ENCODE measurements around the gene SIPA1L3.
"Not testable (repeated sequence)": the region's sequence is repeated elsewhere in the genome, so short reads cannot be mapped to it uniquely, and the experiment has no call there.

Gene SIPA1L3, protein sequence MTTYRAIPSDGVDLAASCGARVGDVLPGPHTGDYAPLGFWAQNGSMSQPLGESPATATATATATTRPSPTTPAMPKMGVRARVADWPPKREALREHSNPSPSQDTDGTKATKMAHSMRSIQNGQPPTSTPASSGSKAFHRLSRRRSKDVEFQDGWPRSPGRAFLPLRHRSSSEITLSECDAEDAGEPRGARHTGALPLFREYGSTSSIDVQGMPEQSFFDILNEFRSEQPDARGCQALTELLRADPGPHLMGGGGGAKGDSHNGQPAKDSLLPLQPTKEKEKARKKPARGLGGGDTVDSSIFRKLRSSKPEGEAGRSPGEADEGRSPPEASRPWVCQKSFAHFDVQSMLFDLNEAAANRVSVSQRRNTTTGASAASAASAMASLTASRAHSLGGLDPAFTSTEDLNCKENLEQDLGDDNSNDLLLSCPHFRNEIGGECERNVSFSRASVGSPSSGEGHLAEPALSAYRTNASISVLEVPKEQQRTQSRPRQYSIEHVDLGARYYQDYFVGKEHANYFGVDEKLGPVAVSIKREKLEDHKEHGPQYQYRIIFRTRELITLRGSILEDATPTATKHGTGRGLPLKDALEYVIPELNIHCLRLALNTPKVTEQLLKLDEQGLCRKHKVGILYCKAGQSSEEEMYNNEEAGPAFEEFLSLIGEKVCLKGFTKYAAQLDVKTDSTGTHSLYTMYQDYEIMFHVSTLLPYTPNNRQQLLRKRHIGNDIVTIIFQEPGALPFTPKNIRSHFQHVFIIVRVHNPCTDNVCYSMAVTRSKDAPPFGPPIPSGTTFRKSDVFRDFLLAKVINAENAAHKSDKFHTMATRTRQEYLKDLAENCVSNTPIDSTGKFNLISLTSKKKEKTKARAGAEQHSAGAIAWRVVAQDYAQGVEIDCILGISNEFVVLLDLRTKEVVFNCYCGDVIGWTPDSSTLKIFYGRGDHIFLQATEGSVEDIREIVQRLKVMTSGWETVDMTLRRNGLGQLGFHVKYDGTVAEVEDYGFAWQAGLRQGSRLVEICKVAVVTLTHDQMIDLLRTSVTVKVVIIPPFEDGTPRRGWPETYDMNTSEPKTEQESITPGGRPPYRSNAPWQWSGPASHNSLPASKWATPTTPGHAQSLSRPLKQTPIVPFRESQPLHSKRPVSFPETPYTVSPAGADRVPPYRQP (N-terminal part only)

DNA sequence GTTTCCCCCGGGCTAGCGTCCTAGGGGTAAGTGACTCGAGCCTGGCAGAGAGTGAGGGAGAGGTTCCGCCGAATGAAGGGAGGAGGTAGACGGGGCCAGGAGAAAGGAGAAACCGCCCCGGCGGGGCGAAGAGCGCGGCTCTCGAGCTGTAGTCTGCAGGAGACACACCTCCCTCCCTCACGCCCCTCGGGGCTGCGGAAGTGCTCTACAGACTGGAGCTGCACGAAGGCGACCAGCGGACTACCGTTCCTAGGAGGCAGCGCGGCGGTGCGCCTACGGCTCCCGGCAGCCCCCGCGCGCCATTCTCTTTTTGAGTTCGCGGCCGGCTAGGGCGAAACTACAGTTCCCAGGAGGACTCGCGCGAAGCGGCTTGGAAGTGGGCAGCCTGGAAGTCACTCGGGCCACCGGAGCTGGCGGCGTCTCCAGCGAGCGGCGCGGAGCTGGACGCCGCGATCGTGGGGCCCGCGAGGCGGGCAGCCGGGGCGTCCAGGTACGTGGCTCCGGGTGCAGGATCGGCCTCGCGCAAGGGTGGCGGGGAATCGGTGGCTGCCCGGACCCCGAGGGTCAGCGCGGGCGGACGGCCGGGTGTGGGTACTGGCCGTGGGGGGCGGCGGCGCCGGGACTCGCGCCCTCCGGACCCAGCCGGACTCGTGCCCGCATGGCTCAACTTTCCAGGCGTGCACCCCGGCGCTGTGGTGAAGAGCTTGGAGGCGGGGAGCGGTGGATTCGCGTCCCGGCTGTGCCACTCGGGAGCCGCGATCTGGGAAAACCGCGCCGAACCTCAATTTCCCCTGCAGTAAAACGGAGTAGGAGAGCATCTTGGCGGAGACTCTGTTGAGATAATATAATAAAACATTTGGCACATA, at the start of gene SIPA1L3:
SIPA1L3 (plus strand) TSS at position 340 of the 866 bp plus-strand sequence. CDS start 174,358 bp downstream, outside the sequence.
- peak; percentile 98 for DNase-seq

DNA sequence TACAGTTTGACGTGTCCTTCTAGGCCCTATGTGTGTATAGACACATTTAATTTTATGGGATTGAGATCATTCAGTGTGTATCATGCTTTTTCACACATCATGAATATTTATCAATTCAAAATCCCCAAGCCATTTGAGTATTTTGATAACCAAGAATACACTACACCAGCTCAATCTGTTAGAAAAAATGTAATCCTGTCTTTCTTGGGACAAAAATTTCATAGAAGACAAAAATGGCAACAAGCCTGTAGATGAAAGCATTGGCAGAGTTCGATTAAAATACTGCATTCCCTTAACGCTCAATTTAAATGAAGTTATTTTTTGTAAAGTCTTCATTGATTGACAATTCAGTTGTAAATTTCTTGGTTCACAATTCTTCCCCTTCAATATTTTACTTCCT, 42.5 kb upstream of the SIPA1L3 start:
- no peak for DNase-seq

GRCh38 chr19:37865930-37866329, 41.1 kb upstream of the SIPA1L3 start:
- DNase-seq: not testable (repeated sequence)

GRCh38 chr19:37867831-37868230, 39.2 kb upstream of the SIPA1L3 start:
- DNase-seq: no peak

DNA sequence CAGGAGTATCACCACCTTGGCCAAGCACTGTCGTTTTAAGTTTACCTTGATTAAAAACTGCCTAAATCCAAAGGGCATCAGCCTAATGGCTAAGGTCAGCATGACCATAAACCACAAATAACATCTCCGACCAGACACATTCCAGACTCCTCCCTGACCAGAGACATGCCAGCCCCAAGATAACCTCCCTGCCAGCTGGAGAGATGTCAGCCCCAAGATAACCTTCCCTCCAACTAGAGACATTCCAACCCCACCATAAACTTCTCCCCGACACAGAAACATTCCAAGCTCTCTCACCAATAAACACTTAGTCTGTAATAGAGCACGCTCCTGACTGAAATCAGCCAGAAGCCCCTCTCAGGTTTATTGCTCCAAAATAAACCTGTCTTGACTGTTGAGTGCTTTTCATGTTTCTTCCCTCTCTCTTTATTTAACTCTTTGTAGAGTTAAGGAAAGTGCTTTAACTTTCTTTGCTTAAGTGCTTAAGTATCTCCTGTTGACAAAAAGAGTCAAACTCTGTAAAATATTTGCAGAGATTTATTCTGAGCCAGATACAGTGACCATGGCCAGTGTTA, 37.2 kb upstream of the SIPA1L3 start:
- DNase-seq: no peak

DNA sequence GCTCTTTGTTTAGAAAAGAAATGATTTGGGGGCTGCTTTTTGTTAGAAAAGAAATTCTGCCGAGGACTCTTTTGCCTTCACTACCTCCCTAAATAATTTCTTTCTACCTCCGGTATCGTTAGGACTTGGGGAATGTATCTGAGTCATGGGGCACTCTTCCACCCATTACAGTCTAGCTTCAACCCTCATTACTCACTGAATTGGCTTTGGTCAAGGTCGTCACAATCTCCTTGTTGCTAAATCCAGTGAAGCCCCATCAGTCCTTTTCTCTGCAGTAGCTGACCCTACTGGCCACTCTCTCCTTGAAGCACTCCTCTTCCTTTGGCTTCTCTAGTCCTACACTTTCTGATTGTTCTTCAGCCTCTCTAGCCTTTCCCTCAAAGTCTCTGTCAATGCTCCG, 34.6 kb upstream of the SIPA1L3 start:
- DNase-seq: no peak

GRCh38 chr19:37874784-37875183, 32.2 kb upstream of the SIPA1L3 start:
- DNase-seq: no peak

- DNase-seq: no peak
Observed at GRCh38 chr19:37876032-37876431, 31.0 kb upstream of the SIPA1L3 start.

DNA sequence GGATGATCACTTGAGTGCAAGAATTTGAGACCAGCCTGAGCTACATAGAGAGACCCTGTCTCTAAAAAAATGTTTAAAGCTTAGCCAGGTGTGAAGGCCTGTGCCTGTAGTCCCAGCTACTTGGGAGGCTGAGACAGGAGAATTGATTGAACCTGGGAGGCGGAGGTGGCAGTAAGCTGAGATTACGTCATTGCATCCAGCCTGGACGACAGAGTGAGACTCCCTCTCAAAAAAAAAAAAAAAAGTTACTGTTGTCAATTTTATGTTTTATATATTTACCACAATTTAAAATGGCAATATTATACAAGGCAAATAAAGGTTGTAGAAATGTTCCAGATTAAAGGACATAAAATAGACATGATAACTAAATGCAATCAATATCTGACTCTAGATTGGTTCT, 29.9 kb upstream of the SIPA1L3 start:
- DNase-seq: no peak

GRCh38 chr19:37885392-37885791, 21.6 kb upstream of the SIPA1L3 start:
- DNase-seq: no peak

- no peak for DNase-seq
Observed at GRCh38 chr19:37886571-37886970, 20.4 kb upstream of the SIPA1L3 start.

GRCh38 chr19:37893845-37894575, 13.0 kb upstream of the SIPA1L3 start:
- no peak for DNase-seq

- DNase-seq: no peak
Observed at GRCh38 chr19:37896180-37896579, 10.8 kb upstream of the SIPA1L3 start.

GRCh38 chr19:37899453-37899852, 7.6 kb upstream of the SIPA1L3 start:
- DNase-seq: no peak

DNA sequence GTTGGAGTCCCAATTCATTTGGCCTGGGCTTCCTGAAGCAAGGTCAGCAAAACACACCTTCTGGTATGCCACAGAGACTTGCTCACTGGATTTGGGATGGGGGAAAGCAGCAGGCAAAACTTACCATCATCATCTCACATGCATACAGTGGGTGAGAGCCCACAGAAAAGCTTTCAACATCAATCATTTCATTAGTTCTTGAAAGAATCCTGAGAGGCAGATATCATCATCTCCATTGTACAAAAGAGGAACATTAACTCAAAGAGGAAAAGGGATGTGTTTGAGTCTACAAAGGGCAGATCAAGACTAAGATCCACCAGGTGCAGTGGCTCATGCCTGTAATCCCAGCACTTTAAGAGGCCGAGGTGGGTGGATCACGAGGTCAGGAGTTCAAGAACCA, 7.0 kb upstream of the SIPA1L3 start:
- DNase-seq: no peak

GRCh38 chr19:37902668-37903067, 4.3 kb upstream of the SIPA1L3 start:
- DNase-seq: peak; percentile 60

DNA sequence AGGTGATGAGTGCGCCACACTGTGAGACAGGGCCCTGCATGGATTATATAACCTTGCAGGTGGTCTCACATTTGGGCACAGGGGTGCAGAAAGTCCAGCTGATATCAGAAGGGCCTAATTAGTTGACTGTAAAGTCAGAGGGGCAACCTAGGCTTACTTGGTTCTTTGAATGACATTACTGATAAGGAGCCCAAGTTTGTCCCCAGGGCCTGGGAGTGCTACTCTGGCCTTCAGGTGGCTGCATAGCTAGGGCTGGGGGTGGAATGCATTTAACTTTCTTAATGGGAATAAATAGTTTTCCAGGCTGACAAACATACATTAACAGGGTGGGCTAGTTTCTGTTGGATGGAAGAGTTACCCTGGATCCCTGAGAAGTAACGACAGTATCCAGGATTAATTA, 3.9 kb upstream of the SIPA1L3 start:
- DNase-seq: no peak

GRCh38 chr19:37905946-37906868, 801 bp upstream of the SIPA1L3 start, which contains the start of gene WDR87:
TSS of gene WDR87 (minus strand) at chr19:37906594. CDS start at chr19:37898239, 8,355 bp downstream.
- DNase-seq: no peak

DNA sequence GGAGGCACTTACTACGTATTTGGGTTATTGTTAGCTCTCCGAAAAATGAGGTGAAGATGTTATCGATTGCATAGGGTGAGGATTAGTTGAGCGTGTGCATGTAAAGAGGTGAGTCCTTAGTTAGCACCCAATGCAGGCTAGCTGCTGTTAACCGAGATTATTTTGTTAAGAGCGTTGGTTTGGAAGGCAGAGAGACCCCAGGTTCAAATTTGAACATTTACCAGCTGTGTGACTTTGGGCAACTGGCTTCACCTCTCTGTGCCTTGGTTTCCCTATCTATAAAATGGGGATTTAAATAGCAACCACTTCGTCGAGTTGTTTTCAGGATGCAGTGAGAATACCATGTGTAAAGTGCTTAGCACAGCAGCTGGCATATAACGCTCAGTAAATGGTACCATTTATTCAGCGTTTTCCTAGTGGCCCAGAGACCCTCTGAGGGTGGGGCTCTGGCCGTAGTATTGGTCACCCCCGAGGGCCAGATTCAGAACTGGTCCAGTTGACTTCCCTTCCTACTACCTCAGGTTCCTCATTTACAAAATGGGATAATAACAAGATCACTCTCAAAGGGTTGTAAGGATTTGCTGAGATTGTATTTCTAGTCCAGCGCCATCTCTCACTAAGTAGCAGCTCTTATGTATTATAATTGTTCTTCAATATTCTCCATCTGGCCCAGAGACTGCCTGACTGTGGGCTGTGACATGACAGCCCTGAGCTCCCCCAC, 887 bp downstream of the SIPA1L3 start:
- DNase-seq: no peak
